Epithelial cell of esophagus (primary cell): Measurements from ENCODE around the gene DNAJC10.
"Not testable (repeated sequence)": the region's sequence is repeated elsewhere in the genome, so short reads cannot be mapped to it uniquely, and the experiment has no call there.

ENCODE experiments used
- DNase-seq: peaks from one replicate; pipeline ENCODE4 v3.0.0; 2010; ENCODE audit warnings: low read depth
- H3K4me3 ChIP-seq: 2 replicates; pipeline ENCODE4 v1.5.1; 2011; ENCODE audit warnings: mild to moderate bottlenecking, low read length, control low read depth
- TF ChIP-seq, protein P1 (sequence below): IDR thresholded peaks from 2 replicates; pipeline ENCODE4 v1.5.1; 2011; ENCODE audit warnings: low read depth, mild to moderate bottlenecking, low read length, control low read depth, inconsistent platforms; ENCODE audit not compliant: insufficient read depth; ENCODE audit errors: missing control alignments

DNAJC10 gene

DNA sequence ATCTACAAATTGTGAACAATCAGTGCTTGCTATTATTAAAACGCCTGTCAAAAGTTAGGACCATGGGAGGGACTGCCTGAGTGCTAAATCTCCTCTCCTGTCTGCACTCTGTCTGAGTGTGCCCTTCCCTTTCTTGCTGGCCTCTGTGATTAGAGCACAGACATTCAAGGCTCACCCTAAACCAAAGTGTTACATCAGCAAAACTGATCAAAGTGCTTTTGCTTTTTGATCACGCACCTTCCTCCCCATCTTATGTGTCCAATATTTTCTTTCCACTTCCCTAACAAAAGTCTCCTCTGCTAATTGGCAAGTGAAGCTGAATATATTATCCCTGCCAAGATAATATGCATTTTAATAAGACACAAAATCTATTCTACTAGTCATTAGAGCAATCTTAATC lies 30.5 kb upstream of the DNAJC10 start:
- no peak overlapping the region for H3K4me3 ChIP-seq
- no peak for DNase-seq
- TF ChIP-seq, protein P1, sequence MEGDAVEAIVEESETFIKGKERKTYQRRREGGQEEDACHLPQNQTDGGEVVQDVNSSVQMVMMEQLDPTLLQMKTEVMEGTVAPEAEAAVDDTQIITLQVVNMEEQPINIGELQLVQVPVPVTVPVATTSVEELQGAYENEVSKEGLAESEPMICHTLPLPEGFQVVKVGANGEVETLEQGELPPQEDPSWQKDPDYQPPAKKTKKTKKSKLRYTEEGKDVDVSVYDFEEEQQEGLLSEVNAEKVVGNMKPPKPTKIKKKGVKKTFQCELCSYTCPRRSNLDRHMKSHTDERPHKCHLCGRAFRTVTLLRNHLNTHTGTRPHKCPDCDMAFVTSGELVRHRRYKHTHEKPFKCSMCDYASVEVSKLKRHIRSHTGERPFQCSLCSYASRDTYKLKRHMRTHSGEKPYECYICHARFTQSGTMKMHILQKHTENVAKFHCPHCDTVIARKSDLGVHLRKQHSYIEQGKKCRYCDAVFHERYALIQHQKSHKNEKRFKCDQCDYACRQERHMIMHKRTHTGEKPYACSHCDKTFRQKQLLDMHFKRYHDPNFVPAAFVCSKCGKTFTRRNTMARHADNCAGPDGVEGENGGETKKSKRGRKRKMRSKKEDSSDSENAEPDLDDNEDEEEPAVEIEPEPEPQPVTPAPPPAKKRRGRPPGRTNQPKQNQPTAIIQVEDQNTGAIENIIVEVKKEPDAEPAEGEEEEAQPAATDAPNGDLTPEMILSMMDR: no peak

DNA sequence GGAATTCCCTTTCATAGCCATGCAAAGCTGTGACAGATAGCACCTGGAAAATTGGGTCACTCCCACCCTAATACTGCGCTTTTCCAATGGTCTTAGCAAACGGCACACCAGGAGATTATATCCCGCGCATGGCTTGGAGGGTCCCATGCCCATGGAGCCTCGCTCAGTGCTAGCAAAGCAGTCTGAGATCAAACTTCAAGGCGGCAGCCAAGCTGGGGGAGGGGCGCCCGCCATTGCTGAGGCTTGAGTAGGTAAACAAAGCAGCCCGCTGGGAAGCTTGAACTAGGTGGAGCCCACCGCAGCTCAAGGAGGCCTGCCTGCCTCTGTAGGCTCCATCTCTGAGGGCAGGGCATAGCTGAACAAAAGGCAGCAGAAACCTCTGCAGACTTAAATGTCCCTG lies 29.3 kb upstream of the DNAJC10 start:
- DNase-seq: not testable (repeated sequence)

DNA sequence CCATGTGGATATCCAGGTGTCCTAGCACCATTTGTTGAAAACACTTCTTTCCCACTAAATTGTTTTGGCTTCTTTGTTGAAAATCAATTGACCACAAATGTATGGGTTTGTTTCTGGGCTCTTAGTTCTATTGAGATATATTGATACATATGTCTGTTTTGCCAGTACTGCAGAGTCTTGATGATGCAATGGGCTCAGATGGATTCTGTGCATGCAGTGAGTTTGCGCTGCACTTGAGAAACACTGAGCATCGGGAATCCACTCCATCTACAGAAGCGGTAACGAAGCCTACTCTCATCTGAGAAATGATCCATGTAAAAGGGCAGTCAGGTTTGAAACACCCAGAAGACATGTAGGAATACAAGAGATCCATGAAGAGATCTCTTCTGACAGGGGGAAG lies 21.9 kb upstream of the DNAJC10 start:
- TF ChIP-seq, protein P1: no peak
- DNase-seq: no peak
- no peak overlapping the region for H3K4me3 ChIP-seq

More for the DNA sequence above, 29.3 kb upstream of the DNAJC10 start:
- H3K4me3 ChIP-seq: not testable (repeated sequence)

DNA sequence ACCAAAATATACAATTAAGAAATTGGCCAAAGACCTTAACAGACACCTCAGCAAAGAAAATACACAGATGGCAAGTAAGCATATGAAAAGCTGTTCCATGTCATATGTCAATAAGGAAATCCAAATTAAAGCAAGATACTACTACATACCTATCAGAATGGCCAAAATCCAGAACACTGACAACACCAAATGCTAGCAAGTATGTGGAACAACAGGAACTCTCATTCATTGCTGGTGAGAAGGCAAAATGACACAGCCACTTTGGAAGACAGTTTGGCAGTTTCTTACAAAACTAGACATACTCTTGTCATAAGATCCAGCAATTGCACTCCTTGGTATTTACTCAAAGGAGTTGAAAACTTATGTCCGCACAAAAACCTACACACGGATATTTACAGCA lies 20.3 kb upstream of the DNAJC10 start:
- DNase-seq: no peak
- TF ChIP-seq, protein P1: no peak
- H3K4me3 ChIP-seq: no peak overlapping the region

DNA sequence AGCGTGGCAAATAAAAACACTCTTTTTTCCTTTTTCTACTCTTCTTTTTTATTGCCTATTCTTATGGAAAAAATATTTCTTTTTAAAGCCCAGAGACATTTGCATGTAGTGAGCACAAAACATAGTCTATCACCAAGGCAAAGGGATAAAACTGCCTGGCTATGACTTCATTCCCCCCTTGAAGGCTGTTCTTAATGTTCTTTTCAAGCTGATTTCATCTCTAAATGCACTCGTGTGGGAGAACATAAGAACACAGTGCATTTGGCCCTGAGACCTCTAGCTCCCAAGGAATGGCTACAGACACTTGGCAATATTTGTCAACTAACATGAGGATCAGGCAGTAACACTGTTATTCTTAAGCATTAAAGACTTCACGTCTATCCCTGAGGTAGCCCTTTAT lies 17.4 kb upstream of the DNAJC10 start:
- no peak for DNase-seq
- no peak overlapping the region for H3K4me3 ChIP-seq
- TF ChIP-seq, protein P1: no peak

DNA sequence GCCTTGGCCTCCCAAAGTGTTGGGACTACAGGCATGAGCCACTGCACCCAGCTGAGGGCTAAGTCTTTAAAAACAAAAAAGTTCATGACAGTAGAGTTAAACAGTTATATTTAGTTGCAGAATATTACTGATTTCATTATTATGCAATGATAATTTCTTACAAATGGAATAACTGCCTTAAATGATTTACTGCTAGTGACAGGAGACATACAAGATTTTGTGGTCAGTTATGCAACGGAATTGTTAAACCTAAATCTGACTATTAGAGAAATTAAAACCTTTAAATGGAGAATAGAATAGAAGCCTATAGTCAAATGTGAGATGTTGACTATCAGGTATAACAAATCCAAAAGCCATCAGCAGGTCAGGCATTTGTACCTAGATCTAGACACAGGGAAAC lies 10.3 kb upstream of the DNAJC10 start:
- H3K4me3 ChIP-seq: no peak overlapping the region
- DNase-seq: no peak
- TF ChIP-seq, protein P1: no peak

- H3K4me3 ChIP-seq: no peak overlapping the region
- TF ChIP-seq, protein P1: no peak
- no peak for DNase-seq
Measured at GRCh38 chr2:182706751-182707150, 9.3 kb upstream of the DNAJC10 start.

DNA sequence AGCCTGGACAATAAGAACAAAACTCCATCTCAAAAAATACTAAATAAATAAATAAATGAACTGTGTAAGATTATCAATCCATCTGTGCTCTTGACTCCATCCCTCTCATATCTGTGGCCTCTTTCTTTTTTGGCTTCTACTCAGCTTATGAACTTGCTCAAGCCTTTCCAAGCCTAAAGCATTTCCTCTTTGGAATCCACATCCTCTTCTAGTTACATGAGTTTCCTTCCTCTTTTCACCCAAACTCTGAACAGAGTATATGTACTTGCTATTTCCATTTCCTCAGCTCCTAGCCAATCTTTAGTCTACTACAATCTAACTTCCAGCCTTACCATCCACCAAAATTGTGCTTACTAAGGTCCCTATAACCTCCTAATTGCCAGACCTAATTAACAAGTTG lies 2.5 kb upstream of the DNAJC10 start:
- TF ChIP-seq, protein P1: no peak
- no peak for DNase-seq
- H3K4me3 ChIP-seq: no peak overlapping the region
